Muscle layer of duodenum (tissue), 2 donors: ENCODE measurements around the gene ASMTL.
A peak's percentile ranks its signal among the peaks of the same experiment; 100 is the strongest.

Source experiments
- H3K27ac ChIP-seq: one replicate; pipeline ENCODE4 v1.7.0; 2013; ENCODE audit warnings: mild to moderate bottlenecking, low read length
- H3K27me3 ChIP-seq: one replicate; pipeline ENCODE4 v1.7.0; 2013; ENCODE audit warnings: low read depth, mild to moderate bottlenecking, control low read depth, low read length
- H3K36me3 ChIP-seq, 2 donors: one replicate each; pipeline ENCODE4 v1.7.0; 2013; ENCODE audit warnings: low read length in 2 of 2, control low read depth in 1 of 2, mild to moderate bottlenecking in 1 of 2; ENCODE audit not compliant: insufficient read depth in 2 of 2, control insufficient read depth in 1 of 2
- H3K4me1 ChIP-seq, 2 donors: one replicate each; pipeline ENCODE4 v1.7.0; 2013; ENCODE audit warnings: low read length in 2 of 2, mild to moderate bottlenecking in 2 of 2, control low read depth in 1 of 2, moderate library complexity in 1 of 2; ENCODE audit not compliant: insufficient read depth in 2 of 2, control insufficient read depth in 1 of 2
- H3K4me3 ChIP-seq, 2 donors: one replicate each; pipeline ENCODE4 v1.7.0; 2013; ENCODE audit warnings: low read length in 2 of 2, low read depth in 1 of 2, mild to moderate bottlenecking in 1 of 2
- H3K9me3 ChIP-seq, 2 donors: one replicate each; pipeline ENCODE4 v1.7.0; 2013; ENCODE audit warnings: low read length in 2 of 2, control low read depth in 1 of 2, mild to moderate bottlenecking in 1 of 2; ENCODE audit not compliant: control insufficient read depth in 1 of 2
- donor health status: healthy.

Gene ASMTL

GRCh38 chrX:1424147-1424851 is 28.4 kb downstream of the ASMTL start:
- Histone ChIP-seq H3K27ac (no peak overlapping the region), H3K36me3 (peaks cover 14 to 64% of the 10 kb centered on the region in 2 donors), H3K4me1 (no peaks in the 10 kb centered on the region), H3K9me3 (peaks cover 0 to 13% of the 10 kb centered on the region in 2 donors), H3K27me3 (no peaks in the 10 kb centered on the region), H3K4me3 (no peak overlapping the region)

GRCh38 chrX:1423215-1423614 is 29.5 kb downstream of the ASMTL start:
- Histone ChIP-seq H3K36me3 (peaks cover 18 to 75% of the 10 kb centered on the region in 2 donors), H3K4me3 (no peak overlapping the region), H3K27me3 (no peaks in the 10 kb centered on the region)

GRCh38 chrX:1422135-1422465 is 30.6 kb downstream of the ASMTL start:
- H3K27ac ChIP-seq, result no peak overlapping the region
- H3K4me3 ChIP-seq, result no peak overlapping the region
- peaks cover 0 to 17% of the 10 kb centered on the region in 2 donors for H3K9me3 ChIP-seq
- no peaks in the 10 kb centered on the region for H3K4me1 ChIP-seq
- peaks cover 25 to 77% of the 10 kb centered on the region in 2 donors for H3K36me3 ChIP-seq
- no peaks in the 10 kb centered on the region for H3K27me3 ChIP-seq

More at GRCh38 chrX:1423215-1423614, 29.5 kb downstream of the ASMTL start:
- Histone ChIP-seq H3K9me3 (peaks cover 0 to 16% of the 10 kb centered on the region in 2 donors), H3K27ac (no peak overlapping the region), H3K4me1 (no peaks in the 10 kb centered on the region)

DNA sequence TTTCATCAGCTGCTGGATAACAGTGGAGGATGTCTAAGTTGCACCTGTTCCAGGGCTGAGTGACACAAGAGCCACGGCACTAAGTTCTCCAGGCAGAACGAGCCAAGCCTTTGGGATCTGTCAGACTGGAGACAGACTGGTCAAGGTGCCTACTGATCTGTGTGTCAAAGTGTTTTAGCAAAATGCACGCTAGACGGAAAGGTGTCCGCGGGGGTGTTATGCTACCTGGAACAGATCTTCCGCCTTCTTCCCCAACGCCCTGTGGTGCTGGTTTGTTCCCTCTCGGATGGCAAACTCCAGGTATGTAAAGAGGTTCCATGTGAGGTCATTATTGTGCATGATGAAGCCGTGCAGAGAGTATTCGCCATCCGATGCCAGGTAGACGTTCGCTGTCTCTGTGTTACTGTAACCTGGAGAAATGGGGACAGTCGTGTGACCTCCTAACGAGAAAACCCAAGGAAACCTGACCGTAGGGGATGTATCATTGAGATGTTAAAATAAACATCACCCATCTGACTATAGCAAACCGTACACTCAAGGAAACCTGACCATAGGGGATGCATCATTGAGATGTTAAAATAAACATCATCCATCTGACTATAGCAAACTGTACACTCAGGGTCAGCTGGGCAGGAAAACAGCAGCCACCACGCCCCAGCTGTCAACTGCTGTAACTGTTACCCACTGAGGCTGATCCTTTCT is 31.1 kb downstream of the ASMTL start:
- H3K36me3 ChIP-seq, result peaks cover 25 to 80% of the 10 kb centered on the region in 2 donors
- no peak overlapping the region for H3K4me3 ChIP-seq
- H3K27ac ChIP-seq, result no peak overlapping the region
- no peaks in the 10 kb centered on the region for H3K27me3 ChIP-seq
- peaks cover 0 to 17% of the 10 kb centered on the region in 2 donors for H3K9me3 ChIP-seq
- no peaks in the 10 kb centered on the region for H3K4me1 ChIP-seq

GRCh38 chrX:1420371-1420770 is 32.3 kb downstream of the ASMTL start:
- peaks cover 27 to 79% of the 10 kb centered on the region in 2 donors for H3K36me3 ChIP-seq
- peaks cover 0 to 17% of the 10 kb centered on the region in 2 donors for H3K9me3 ChIP-seq
- no peak overlapping the region for H3K4me3 ChIP-seq
- H3K27ac ChIP-seq, result no peak overlapping the region
- H3K27me3 ChIP-seq, result no peaks in the 10 kb centered on the region
- H3K4me1 ChIP-seq, result no peaks in the 10 kb centered on the region

GRCh38 chrX:1419545-1420355 is 33.0 kb downstream of the ASMTL start:
- no peaks in the 10 kb centered on the region for H3K27me3 ChIP-seq
- no peak overlapping the region for H3K4me3 ChIP-seq
- no peaks in the 10 kb centered on the region for H3K4me1 ChIP-seq
- no peak overlapping the region for H3K27ac ChIP-seq
- peaks cover 22 to 73% of the 10 kb centered on the region in 2 donors for H3K36me3 ChIP-seq
- peaks cover 0 to 17% of the 10 kb centered on the region in 2 donors for H3K9me3 ChIP-seq

DNA sequence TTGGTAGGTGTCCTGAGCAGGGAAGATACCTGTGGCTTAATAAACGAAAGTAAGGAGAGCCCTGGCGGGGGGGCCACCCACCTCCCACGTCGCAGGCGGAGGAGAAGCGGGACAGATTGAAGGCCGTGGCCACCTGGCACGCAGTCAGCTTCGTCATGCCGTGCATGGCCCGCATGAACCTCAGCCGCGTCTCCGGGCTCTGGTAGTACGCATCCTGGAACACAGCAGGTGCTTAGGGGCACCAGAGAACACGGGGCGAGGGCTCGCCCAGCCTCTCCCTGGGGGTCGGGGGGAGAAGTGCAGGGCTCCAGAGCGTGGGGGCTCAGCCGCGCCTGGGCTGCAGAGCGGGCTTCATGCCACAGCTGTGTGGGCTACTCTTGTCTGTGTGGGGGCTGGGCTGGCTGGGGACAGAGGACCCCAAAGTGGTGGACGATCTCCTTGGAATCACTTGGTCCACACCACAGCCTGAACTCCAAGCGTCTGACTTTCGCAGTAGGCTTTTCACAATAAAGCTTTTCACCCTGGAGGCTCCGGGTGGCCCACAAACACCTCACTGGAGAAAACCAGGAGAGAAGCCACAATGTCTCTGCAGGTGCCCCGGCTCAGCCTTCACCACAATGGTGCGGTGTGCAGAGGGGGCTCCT is 33.7 kb downstream of the ASMTL start:
- Histone ChIP-seq H3K9me3 (peaks cover 0 to 17% of the 10 kb centered on the region in 2 donors), H3K27ac (no peak overlapping the region), H3K36me3 (peaks cover 22 to 75% of the 10 kb centered on the region in 2 donors), H3K4me3 (no peak overlapping the region), H3K4me1 (no peaks in the 10 kb centered on the region), H3K27me3 (no peaks in the 10 kb centered on the region)

- Histone ChIP-seq H3K27me3 (no peaks in the 10 kb centered on the region), H3K9me3 (peaks cover 0 to 17% of the 10 kb centered on the region in 2 donors), H3K27ac (no peak overlapping the region), H3K4me3 (peak overlapping the region in 1 of 2 donors; percentile 14), H3K36me3 (peaks cover 22 to 76% of the 10 kb centered on the region in 2 donors), H3K4me1 (no peaks in the 10 kb centered on the region)
These were observed 34.6 kb downstream of the ASMTL start for GRCh38 chrX:1417921-1418771.

- Histone ChIP-seq H3K4me1 (no peaks in the 10 kb centered on the region), H3K27ac (no peak overlapping the region), H3K9me3 (peaks cover 0 to 11% of the 10 kb centered on the region in 2 donors), H3K36me3 (peaks cover 22 to 76% of the 10 kb centered on the region in 2 donors), H3K4me3 (no peak overlapping the region), H3K27me3 (no peaks in the 10 kb centered on the region)
These were observed 35.5 kb downstream of the ASMTL start for GRCh38 chrX:1416965-1417760.

DNA sequence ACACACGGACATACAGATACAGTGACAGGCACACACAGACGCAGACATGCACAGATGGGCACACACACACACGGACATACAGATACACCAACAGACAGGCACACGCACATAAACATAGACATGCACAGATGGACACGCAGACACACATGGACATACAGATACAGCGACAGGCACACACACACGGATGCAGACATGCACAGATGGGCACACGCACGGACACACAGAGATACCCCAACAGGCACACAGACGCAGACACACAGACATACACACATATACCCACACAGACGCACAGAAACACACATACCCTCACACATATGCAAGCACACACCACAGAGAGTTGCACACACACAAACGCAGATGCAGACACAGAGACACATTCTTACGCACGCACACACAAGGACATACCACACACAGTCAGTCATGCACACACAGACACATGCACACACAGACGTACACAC is 36.4 kb downstream of the ASMTL start:
- Histone ChIP-seq H3K27me3 (no peaks in the 10 kb centered on the region), H3K4me1 (no peaks in the 10 kb centered on the region), H3K9me3 (peaks cover 0 to 4% of the 10 kb centered on the region in 2 donors), H3K36me3 (peaks cover 18 to 70% of the 10 kb centered on the region in 2 donors), H3K27ac (no peak overlapping the region), H3K4me3 (no peak overlapping the region)
